Measurements from ENCODE around the gene DOCK4. TPM values are rescaled to one million over a fixed set of nuclear protein-coding genes. Genes with fewer than 3 reads are reported as not detected.

DOCK4 gene
- total RNA-seq, 1 donor from 2014 or later, result 43.5 TPM

GRCh38 chr7:111841596-111842205 is 364.5 kb downstream of the DOCK4 start:
- H3K4me1 ChIP-seq, result no peaks in the 10 kb centered on the region
- no peak for TF ChIP-seq CTCF (IDR thresholded peaks at IDR 0.05)
- no peaks in the 10 kb centered on the region for H3K9me3 ChIP-seq
- no peaks in the 10 kb centered on the region for H3K27me3 ChIP-seq
- H3K4me3 ChIP-seq, result no peak overlapping the region
- intact Hi-C loops (cut with DNase I), result no loop called here
- peaks cover 5 to 6% of the 10 kb centered on the region in 2 donors for H3K36me3 ChIP-seq
- no peak for DNase-seq (ENCODE audit: low spot score in 2 of 2)
- no peak overlapping the region for H3K27ac ChIP-seq

- no peak for DNase-seq (ENCODE audit: low spot score in 2 of 2)
- intact Hi-C loops (cut with DNase I), result no loop called here
- H3K27me3 ChIP-seq, result no peaks in the 10 kb centered on the region
- H3K27ac ChIP-seq, result no peak overlapping the region
- no peak for TF ChIP-seq CTCF (IDR thresholded peaks at IDR 0.05)
- H3K36me3 ChIP-seq, result peaks cover 0 to 6% of the 10 kb centered on the region in 2 donors
- no peaks in the 10 kb centered on the region for H3K9me3 ChIP-seq
- no peaks in the 10 kb centered on the region for H3K4me1 ChIP-seq
- H3K4me3 ChIP-seq, result no peak overlapping the region
Measured at GRCh38 chr7:111840528-111840927, 365.7 kb downstream of the DOCK4 start.

GRCh38 chr7:111839261-111839660 is 366.9 kb downstream of the DOCK4 start:
- no peak for TF ChIP-seq CTCF (IDR thresholded peaks at IDR 0.05)
- no peaks in the 10 kb centered on the region for H3K9me3 ChIP-seq
- DNase-seq (ENCODE audit: low spot score in 2 of 2), result no peak
- intact Hi-C loops (cut with DNase I), result no loop called here
- no peak overlapping the region for H3K27ac ChIP-seq
- no peak overlapping the region for H3K4me3 ChIP-seq
- H3K36me3 ChIP-seq, result peaks cover 0 to 4% of the 10 kb centered on the region in 2 donors
- no peaks in the 10 kb centered on the region for H3K27me3 ChIP-seq
- H3K4me1 ChIP-seq, result no peaks in the 10 kb centered on the region

- H3K27me3 ChIP-seq, result no peaks in the 10 kb centered on the region
- TF ChIP-seq CTCF (IDR thresholded peaks at IDR 0.05), result no peak
- no peak overlapping the region for H3K27ac ChIP-seq
- no peaks in the 10 kb centered on the region for H3K4me1 ChIP-seq
- H3K9me3 ChIP-seq, result no peaks in the 10 kb centered on the region
- no peaks in the 10 kb centered on the region for H3K36me3 ChIP-seq
- intact Hi-C loops (cut with DNase I), result no loop called here
- no peak for DNase-seq (ENCODE audit: low spot score in 2 of 2)
- no peak overlapping the region for H3K4me3 ChIP-seq
Measured at GRCh38 chr7:111836592-111836991, 369.6 kb downstream of the DOCK4 start.

- Histone ChIP-seq H3K36me3 (no peaks in the 10 kb centered on the region), H3K27ac (no peak overlapping the region), H3K27me3 (no peaks in the 10 kb centered on the region), H3K9me3 (no peaks in the 10 kb centered on the region), H3K4me3 (no peak overlapping the region), H3K4me1 (no peaks in the 10 kb centered on the region)
- no peak for TF ChIP-seq CTCF (IDR thresholded peaks at IDR 0.05)
- no peak for DNase-seq (ENCODE audit: low spot score in 2 of 2)
- intact Hi-C loops (cut with DNase I), result no loop called here
Measured at GRCh38 chr7:111835066-111835465, 371.1 kb downstream of the DOCK4 start.

GRCh38 chr7:111834367-111834766 is 371.8 kb downstream of the DOCK4 start:
- Histone ChIP-seq H3K4me1 (no peaks in the 10 kb centered on the region), H3K36me3 (no peaks in the 10 kb centered on the region), H3K27me3 (no peaks in the 10 kb centered on the region), H3K9me3 (no peaks in the 10 kb centered on the region), H3K4me3 (no peak overlapping the region), H3K27ac (no peak overlapping the region)
- no peak for DNase-seq (ENCODE audit: low spot score in 2 of 2)
- intact Hi-C loops (cut with DNase I), result no loop called here
- no peak for TF ChIP-seq CTCF (IDR thresholded peaks at IDR 0.05)
